Bronchial epithelial cell (primary cell): ENCODE measurements around the gene RFTN1. TPM values are rescaled to one million over a fixed set of nuclear protein-coding genes. Genes with fewer than 3 reads are reported as not detected.

Source experiments
- DNase-seq: peaks from one replicate; pipeline ENCODE4 v3.0.0-alpha.2; 2010; ENCODE audit warnings: low read depth
- FAIRE-seq: peaks from 2 replicates; lab custom pipeline; 2011; peaks lifted over from hg19 to GRCh38; lab: Jason Lieb, UNC
- H3K27me3 ChIP-seq: 2 replicates; pipeline ENCODE4 v1.5.1; 2011; ENCODE audit warnings: low read length; ENCODE audit not compliant: control insufficient read depth, insufficient read depth
- H3K36me3 ChIP-seq: 2 replicates; pipeline ENCODE4 v1.5.1; 2011; ENCODE audit warnings: low read length; ENCODE audit not compliant: control insufficient read depth, insufficient read depth
- H3K4me3 ChIP-seq: 2 replicates; pipeline ENCODE4 v1.5.1; 2011; ENCODE audit warnings: mild to moderate bottlenecking, low read depth, low read length, control low read depth
- total RNA-seq: library from RNA; depleted of rRNA; stranded (reverse); fragments of >200 nt; gene quantifications from 2 replicates; pipeline ENCODE4 v1.2.1, GENCODE V29; 2014
- TF ChIP-seq, protein P1 (sequence below): IDR thresholded peaks from 2 replicates; pipeline ENCODE4 v1.5.1; 2011; ENCODE audit warnings: mild to moderate bottlenecking, moderate library complexity, low read length, control low read depth, inconsistent platforms; ENCODE audit not compliant: insufficient read depth, severe bottlenecking

RFTN1 gene
- total RNA-seq, 1 donor from 2014 or later = 9.2 TPM

- no peak for FAIRE-seq
- H3K4me3 ChIP-seq = no peak overlapping the region
- no peak for DNase-seq
- TF ChIP-seq, protein P1, sequence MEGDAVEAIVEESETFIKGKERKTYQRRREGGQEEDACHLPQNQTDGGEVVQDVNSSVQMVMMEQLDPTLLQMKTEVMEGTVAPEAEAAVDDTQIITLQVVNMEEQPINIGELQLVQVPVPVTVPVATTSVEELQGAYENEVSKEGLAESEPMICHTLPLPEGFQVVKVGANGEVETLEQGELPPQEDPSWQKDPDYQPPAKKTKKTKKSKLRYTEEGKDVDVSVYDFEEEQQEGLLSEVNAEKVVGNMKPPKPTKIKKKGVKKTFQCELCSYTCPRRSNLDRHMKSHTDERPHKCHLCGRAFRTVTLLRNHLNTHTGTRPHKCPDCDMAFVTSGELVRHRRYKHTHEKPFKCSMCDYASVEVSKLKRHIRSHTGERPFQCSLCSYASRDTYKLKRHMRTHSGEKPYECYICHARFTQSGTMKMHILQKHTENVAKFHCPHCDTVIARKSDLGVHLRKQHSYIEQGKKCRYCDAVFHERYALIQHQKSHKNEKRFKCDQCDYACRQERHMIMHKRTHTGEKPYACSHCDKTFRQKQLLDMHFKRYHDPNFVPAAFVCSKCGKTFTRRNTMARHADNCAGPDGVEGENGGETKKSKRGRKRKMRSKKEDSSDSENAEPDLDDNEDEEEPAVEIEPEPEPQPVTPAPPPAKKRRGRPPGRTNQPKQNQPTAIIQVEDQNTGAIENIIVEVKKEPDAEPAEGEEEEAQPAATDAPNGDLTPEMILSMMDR = no peak
- H3K36me3 ChIP-seq = no peaks in the 10 kb centered on the region
- no peaks in the 10 kb centered on the region for H3K27me3 ChIP-seq
Observed at GRCh38 chr3:16415911-16416476, 97.5 kb downstream of the RFTN1 start.

GRCh38 chr3:16413321-16413720 is 100.2 kb downstream of the RFTN1 start:
- Histone ChIP-seq H3K36me3 (no peaks in the 10 kb centered on the region), H3K4me3 (no peak overlapping the region), H3K27me3 (no peaks in the 10 kb centered on the region)
- DNase-seq (no peak), FAIRE-seq (no peak)
- TF ChIP-seq, protein P1 = no peak

- FAIRE-seq (no peak), DNase-seq (no peak)
- TF ChIP-seq, protein P1 = no peak
- H3K4me3 ChIP-seq = no peak overlapping the region
- no peaks in the 10 kb centered on the region for H3K27me3 ChIP-seq
- H3K36me3 ChIP-seq = no peaks in the 10 kb centered on the region
Observed at GRCh38 chr3:16412192-16412800, 101.2 kb downstream of the RFTN1 start.

DNA sequence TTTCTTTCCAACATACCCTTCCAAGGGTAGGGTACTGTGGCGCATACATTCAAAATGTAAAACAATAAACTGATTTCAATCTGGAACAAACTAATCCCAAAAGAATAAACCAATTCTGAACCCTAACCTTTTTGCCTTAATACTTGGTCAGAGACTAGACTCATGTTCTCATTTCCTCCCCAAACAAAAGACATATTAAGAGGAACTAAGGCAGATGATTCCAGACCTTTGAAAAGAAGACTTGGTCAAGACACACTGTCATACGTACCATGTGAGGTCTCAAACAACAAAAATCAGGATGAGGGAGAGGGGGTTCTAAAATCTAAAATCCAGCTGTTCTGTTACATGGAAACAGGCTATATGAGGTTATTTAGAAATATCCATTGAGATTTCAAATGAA is 102.1 kb downstream of the RFTN1 start:
- no peaks in the 10 kb centered on the region for H3K36me3 ChIP-seq
- H3K4me3 ChIP-seq = no peak overlapping the region
- DNase-seq (no peak), FAIRE-seq (no peak)
- TF ChIP-seq, protein P1 = no peak
- H3K27me3 ChIP-seq = no peaks in the 10 kb centered on the region

- FAIRE-seq = no peak
- no peaks in the 10 kb centered on the region for H3K36me3 ChIP-seq
- H3K4me3 ChIP-seq = no peak overlapping the region
- no peak for DNase-seq
- TF ChIP-seq, protein P1 = no peak
- no peaks in the 10 kb centered on the region for H3K27me3 ChIP-seq
Observed at GRCh38 chr3:16410659-16411058, 102.8 kb downstream of the RFTN1 start.
